ENCODE measurements around the gene SF3A1. TPM values are rescaled to one million over a fixed set of nuclear protein-coding genes. Genes with fewer than 3 reads are reported as not detected.

The SF3A1 gene
- total and polyA plus RNA-seq, 9 of the 15 experiments (the other 6 are each of a cell fraction or from before 2014, with no cell fraction given), result 6.7 to 228 (median 13.0) TPM

DNA sequence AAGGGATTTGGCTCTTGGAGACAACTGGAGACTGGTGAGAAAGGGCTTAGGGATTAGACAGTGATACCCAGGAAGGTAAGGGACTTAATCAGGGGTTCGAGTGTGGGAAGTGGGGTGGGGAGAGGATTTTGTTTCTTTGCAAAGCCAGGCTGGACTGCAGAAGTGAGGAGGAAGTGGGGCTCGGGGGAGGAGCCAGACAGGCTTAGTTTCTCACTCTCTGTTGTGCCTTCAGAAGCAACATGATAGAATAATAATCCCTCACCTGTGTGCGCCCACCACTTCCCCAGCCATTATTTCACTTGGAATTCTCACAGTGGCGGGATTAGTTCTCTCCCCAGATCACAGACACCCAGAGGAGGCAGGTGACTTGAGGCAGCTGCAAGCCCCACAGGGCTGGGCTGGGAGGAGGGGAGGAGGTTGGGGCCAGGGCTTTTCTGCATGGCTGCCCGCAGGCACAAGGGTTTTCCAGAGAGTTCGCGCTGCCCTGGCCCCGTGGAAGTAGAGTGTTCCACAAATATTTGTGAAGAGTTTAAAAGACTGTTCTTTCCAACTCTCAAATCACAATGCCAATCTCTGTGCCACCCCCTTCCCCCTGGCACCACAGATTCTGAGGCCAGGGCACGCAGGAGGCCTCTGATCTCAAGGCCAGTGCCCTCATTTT is 36.1 kb upstream of the SF3A1 start:
- peak; percentile 29; the same call in 2 of the 3 replicates for ATAC-seq
- Histone ChIP-seq H3K27me3 (ENCODE audit: control insufficient read depth in 2 of 2, insufficient read depth in 2 of 2, low read length in 2 of 2) (no peaks in the 10 kb centered on the region), H3K79me2 (ENCODE audit: control insufficient read depth, insufficient read depth, low read length) (no peaks in the 10 kb centered on the region), H3K4me3 (no peak overlapping the region), H3K9ac (ENCODE audit: insufficient read depth in 1 of 2, low read depth in 2 of 2, low read length in 2 of 2) (peak overlapping the region in 1 of 2 experiments; percentile 64; a peak in 2 of 4 replicates), H3K27ac (ENCODE audit: extremely low read depth, low read depth, low read length) (no peak overlapping the region), H2AFZ (ENCODE audit: low read depth, low read length) (no peak overlapping the region), H3K4me2 (ENCODE audit: insufficient read depth, low read length) (no peak overlapping the region), H4K20me1 (replicated peaks; ENCODE audit: control insufficient read depth, insufficient read depth, low read length) (0 out of 2 replicates have a peak, but pooled peaks cover 2% of the 10 kb centered on the region), H3K9me1 (ENCODE audit: control insufficient read depth, insufficient read depth, low read length) (no peaks in the 10 kb centered on the region), H3K4me1 (replicated peaks in 1 of 2; ENCODE audit: control insufficient read depth in 2 of 2, insufficient read depth in 2 of 2, low read length in 2 of 2) (peaks cover 9 to 33% of the 10 kb centered on the region in 2 experiments; a peak in 3 of 5 replicates), H3K36me3 (ENCODE audit: control insufficient read depth, insufficient read depth, low read length) (no peaks in the 10 kb centered on the region), H3K9me3 (replicated peaks; ENCODE audit: control insufficient read depth, insufficient read depth, low read depth, low read length) (peaks cover 8% of the 10 kb centered on the region; the same call in 1 of the 2 replicates)
- ChIA-PET POLR2A (interaction anchor here (0.5 to 1.8 kb wide), 4 partner anchors 17 to 553 kb away, joined by 3 to 4 read pairs (median 4); partner anchors contain the start of genes CCDC157 and SF3A1), CTCF (ENCODE audit: low intra/inter-chr PET ratio) (interaction anchor here (0.5 kb wide), 1 partner anchor 89 kb away, joined by 5 read pairs; no protein-coding TSS in a partner anchor)
- intact Hi-C loops (cut with micrococcal nuclease), result loop anchor here (5.0 kb wide), 2 partner anchors 55 to 365 kb away; no protein-coding TSS in a partner anchor
- in situ Hi-C loops (cut with MboI), result loop anchor here (5.0 to 25.0 kb wide), 5 partner anchors 35 to 362 kb away; partner anchors contain the start of genes MTFP1 and OSM
- 28% methylated on average over 2 of the region's 9 CpGs for WGBS (ENCODE audit: insufficient coverage, low coverage, missing lambda C conversion rate)
- BruUV-seq (replicated peaks), result no TSS peak
- no peak for TF ChIP-seq NEUROD1 (IDR thresholded peaks at IDR 0.05; ENCODE audit: borderline replicate concordance, low read depth, low read length, partially characterized antibody)
- no peak for TF ChIP-seq EP300 (IDR thresholded peaks at IDR 0.05; ENCODE audit: low read length)
- TF ChIP-seq, protein P1, sequence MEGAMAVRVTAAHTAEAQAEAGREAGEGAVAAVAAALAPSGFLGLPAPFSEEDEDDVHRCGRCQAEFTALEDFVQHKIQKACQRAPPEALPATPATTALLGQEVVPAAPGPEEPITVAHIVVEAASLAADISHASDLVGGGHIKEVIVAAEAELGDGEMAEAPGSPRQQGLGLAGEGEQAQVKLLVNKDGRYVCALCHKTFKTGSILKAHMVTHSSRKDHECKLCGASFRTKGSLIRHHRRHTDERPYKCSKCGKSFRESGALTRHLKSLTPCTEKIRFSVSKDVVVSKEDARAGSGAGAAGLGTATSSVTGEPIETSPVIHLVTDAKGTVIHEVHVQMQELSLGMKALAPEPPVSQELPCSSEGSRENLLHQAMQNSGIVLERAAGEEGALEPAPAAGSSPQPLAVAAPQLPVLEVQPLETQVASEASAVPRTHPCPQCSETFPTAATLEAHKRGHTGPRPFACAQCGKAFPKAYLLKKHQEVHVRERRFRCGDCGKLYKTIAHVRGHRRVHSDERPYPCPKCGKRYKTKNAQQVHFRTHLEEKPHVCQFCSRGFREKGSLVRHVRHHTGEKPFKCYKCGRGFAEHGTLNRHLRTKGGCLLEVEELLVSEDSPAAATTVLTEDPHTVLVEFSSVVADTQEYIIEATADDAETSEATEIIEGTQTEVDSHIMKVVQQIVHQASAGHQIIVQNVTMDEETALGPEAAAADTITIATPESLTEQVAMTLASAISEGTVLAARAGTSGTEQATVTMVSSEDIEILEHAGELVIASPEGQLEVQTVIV (CRISPR knock-in tag; IDR thresholded peaks at IDR 0.05; ENCODE audit: borderline replicate concordance), result no peak
- no peak for DNase-seq (ENCODE audit: extremely low read depth in 1 of 4, low spot score in 3 of 4)
- FAIRE-seq, result no peak

All from K562 (cell line).